ENCODE results near the gene ALKBH4.

Gene ALKBH4

GRCh38 chr7:102446387-102447156 is 18.1 kb downstream of the ALKBH4 start:
- TF ChIP-seq, protein P1, sequence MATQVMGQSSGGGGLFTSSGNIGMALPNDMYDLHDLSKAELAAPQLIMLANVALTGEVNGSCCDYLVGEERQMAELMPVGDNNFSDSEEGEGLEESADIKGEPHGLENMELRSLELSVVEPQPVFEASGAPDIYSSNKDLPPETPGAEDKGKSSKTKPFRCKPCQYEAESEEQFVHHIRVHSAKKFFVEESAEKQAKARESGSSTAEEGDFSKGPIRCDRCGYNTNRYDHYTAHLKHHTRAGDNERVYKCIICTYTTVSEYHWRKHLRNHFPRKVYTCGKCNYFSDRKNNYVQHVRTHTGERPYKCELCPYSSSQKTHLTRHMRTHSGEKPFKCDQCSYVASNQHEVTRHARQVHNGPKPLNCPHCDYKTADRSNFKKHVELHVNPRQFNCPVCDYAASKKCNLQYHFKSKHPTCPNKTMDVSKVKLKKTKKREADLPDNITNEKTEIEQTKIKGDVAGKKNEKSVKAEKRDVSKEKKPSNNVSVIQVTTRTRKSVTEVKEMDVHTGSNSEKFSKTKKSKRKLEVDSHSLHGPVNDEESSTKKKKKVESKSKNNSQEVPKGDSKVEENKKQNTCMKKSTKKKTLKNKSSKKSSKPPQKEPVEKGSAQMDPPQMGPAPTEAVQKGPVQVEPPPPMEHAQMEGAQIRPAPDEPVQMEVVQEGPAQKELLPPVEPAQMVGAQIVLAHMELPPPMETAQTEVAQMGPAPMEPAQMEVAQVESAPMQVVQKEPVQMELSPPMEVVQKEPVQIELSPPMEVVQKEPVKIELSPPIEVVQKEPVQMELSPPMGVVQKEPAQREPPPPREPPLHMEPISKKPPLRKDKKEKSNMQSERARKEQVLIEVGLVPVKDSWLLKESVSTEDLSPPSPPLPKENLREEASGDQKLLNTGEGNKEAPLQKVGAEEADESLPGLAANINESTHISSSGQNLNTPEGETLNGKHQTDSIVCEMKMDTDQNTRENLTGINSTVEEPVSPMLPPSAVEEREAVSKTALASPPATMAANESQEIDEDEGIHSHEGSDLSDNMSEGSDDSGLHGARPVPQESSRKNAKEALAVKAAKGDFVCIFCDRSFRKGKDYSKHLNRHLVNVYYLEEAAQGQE (IDR thresholded peaks at IDR 0.05; ENCODE audit: low read depth) = no peak
- TF ChIP-seq EP300 (IDR thresholded peaks at IDR 0.05; ENCODE audit: borderline replicate concordance) (no peak), USF1 (IDR thresholded peaks at IDR 0.05) (no peak), NFIC (IDR thresholded peaks at IDR 0.05) (no peak), TEAD4 (IDR thresholded peaks at IDR 0.05) (no peak), YY1 (IDR thresholded peaks at IDR 0.05; ENCODE audit: low read depth) (no peak), CREB1 (IDR thresholded peaks at IDR 0.05; ENCODE audit: low read depth) (no peak), RAD21 (IDR thresholded peaks at IDR 0.05; ENCODE audit: low read depth) (no peak), TAF1 (IDR thresholded peaks at IDR 0.05; ENCODE audit: low read depth) (no peak), ZBTB7A (IDR thresholded peaks at IDR 0.05; ENCODE audit: low read depth) (no peak)
- TF ChIP-seq, protein P2, sequence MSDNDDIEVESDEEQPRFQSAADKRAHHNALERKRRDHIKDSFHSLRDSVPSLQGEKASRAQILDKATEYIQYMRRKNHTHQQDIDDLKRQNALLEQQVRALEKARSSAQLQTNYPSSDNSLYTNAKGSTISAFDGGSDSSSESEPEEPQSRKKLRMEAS (IDR thresholded peaks at IDR 0.05) = no peak

GRCh38 chr7:102445674-102446071 is 19.0 kb downstream of the ALKBH4 start:
- TF ChIP-seq FOXM1 (IDR thresholded peaks at IDR 0.05; ENCODE audit: borderline replicate concordance, low read depth) (no peak), RAD21 (IDR thresholded peaks at IDR 0.05; ENCODE audit: low read depth) (no peak)
- TF ChIP-seq, protein P1 (IDR thresholded peaks at IDR 0.05; ENCODE audit: low read depth) = no peak

- TF ChIP-seq TEAD4 (IDR thresholded peaks at IDR 0.05) (no peak), YY1 (IDR thresholded peaks at IDR 0.05; ENCODE audit: low read depth) (no peak), NFIC (IDR thresholded peaks at IDR 0.05) (no peak), TCF12 (IDR thresholded peaks at IDR 0.05; ENCODE audit: low read depth) (no peak), USF1 (IDR thresholded peaks at IDR 0.05) (no peak), RAD21 (IDR thresholded peaks at IDR 0.05; ENCODE audit: low read depth) (no peak), CREB1 (IDR thresholded peaks at IDR 0.05; ENCODE audit: low read depth) (no peak), EGR1 (IDR thresholded peaks at IDR 0.05) (no peak), CEBPB (IDR thresholded peaks at IDR 0.05) (no peak), FOXM1 (IDR thresholded peaks at IDR 0.05; ENCODE audit: borderline replicate concordance, low read depth) (no peak), TAF1 (IDR thresholded peaks at IDR 0.05; ENCODE audit: low read depth) (no peak), ZBTB7A (IDR thresholded peaks at IDR 0.05; ENCODE audit: low read depth) (no peak), EP300 (IDR thresholded peaks at IDR 0.05; ENCODE audit: borderline replicate concordance) (no peak)
- TF ChIP-seq, protein P2 (IDR thresholded peaks at IDR 0.05) = no peak
- TF ChIP-seq, protein P1 (IDR thresholded peaks at IDR 0.05; ENCODE audit: low read depth) = no peak
These were observed 19.5 kb downstream of the ALKBH4 start for GRCh38 chr7:102444961-102445673.

All from Ishikawa (cell line).